Measurements from ENCODE around the gene ZNF417. TPM values are rescaled to one million over a fixed set of nuclear protein-coding genes. Genes with fewer than 3 reads are reported as not detected.
"Not testable (repeated sequence)": the region's sequence is repeated elsewhere in the genome, so short reads cannot be mapped to it uniquely, and the experiment has no call there.

Gene ZNF417
- total and polyA plus RNA-seq, 2 of the 13 experiments (the other 11 are each of a cell fraction or from before 2014, with no cell fraction given): 2.9 to 13.7 TPM

DNA sequence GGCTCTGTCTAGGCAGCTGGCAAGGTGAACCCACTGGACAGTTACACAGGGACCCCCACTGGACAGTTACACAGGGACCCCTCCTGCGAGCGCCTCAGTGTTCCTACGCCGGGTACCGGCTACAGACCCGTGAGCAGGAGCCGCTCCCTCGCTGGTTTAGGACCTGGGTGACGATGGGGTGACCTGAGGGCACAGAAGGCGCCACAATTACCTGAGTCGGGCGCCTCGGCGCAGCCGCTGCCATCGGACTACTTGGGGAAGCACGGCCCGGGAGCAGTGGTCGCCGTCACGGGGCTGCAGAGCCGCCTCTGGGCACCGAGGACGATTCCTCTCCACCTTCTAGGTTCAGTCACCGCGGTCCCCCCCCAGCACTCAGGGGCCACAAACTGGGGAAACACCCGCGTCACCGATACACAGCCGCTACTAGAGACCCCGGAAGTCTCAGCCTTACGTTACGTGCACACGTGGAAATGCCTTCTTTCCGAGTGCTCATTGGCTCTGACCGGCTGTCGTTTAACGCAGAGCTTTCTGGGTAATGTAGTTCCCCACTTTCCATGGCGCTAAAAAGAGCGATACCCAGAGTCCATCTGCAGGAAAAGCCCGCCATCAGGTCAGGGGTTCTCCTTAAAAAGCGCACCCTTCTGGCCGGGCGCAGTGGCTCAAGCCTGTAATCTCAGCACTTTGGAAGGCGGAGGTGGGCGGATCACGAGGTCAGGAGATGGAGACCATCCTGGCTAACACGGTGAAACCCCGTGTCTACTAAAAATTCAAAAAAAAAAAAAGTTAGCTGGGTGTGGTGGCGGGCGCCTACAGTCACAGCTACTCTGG is at the start of gene ZNF417 (continued):
- TF ChIP-seq HCFC1 (IDR thresholded peaks at IDR 0.05; ENCODE audit: low read depth, low read length) (peak; percentile 89), KDM2A (CRISPR knock-in tag; IDR thresholded peaks at IDR 0.05; ENCODE audit: borderline replicate concordance, low read depth) (peak; percentile 58), TOPORS (CRISPR knock-in tag; IDR thresholded peaks at IDR 0.05) (peak; percentile 56; the same call in 1 of the 2 replicates), ZBTB38 (CRISPR knock-in tag; IDR thresholded peaks at IDR 0.05) (0 out of 2 replicates have a peak, but pooled peaks have one; percentile 44), ZMYM4 (CRISPR knock-in tag; IDR thresholded peaks at IDR 0.05) (peak; percentile 75; the same call in 1 of the 2 replicates), ZNF124 (CRISPR knock-in tag; IDR thresholded peaks at IDR 0.05) (0 out of 2 replicates have a peak, but pooled peaks have one; percentile 34), SIN3A (IDR thresholded peaks at IDR 0.05; ENCODE audit: borderline replicate concordance, low read depth, low read length) (peak; percentile 69; the same call in 1 of the 2 replicates), HNF1B (CRISPR knock-in tag; IDR thresholded peaks at IDR 0.05) (peak; percentile 64; the same call in 1 of the 2 replicates), KAT8 (CRISPR knock-in tag; IDR thresholded peaks at IDR 0.05) (peak; percentile 87), ZSCAN22 (CRISPR knock-in tag; IDR thresholded peaks at IDR 0.05) (peak; percentile 100), ZNF772 (CRISPR knock-in tag; IDR thresholded peaks at IDR 0.05) (peak; percentile 18; the same call in 1 of the 2 replicates), MEIS2 (CRISPR knock-in tag; IDR thresholded peaks at IDR 0.05) (0 out of 2 replicates have a peak, but pooled peaks have one; percentile 26), GATAD2A (CRISPR knock-in tag; IDR thresholded peaks at IDR 0.05) (peak; percentile 61; the same call in 1 of the 2 replicates), JUND (CRISPR knock-in tag; IDR thresholded peaks at IDR 0.05) (peak; percentile 33; the same call in 1 of the 2 replicates), ZNF143 (CRISPR knock-in tag; IDR thresholded peaks at IDR 0.05) (peak; percentile 95), STAG1 (CRISPR knock-in tag; IDR thresholded peaks at IDR 0.05) (peak; percentile 52), MYPOP (CRISPR knock-in tag; IDR thresholded peaks at IDR 0.05) (peak; percentile 82), NONO (CRISPR knock-in tag; conservative IDR thresholded peaks at IDR 0.05) (peak; percentile 58; the same call in 1 of the 2 replicates), MAZ (CRISPR knock-in tag; IDR thresholded peaks at IDR 0.05; ENCODE audit: low read depth) (peak; percentile 21; the same call in 1 of the 2 replicates), ZNF687 (CRISPR knock-in tag; IDR thresholded peaks at IDR 0.05) (peak; percentile 66)
- TF ChIP-seq NONO (IDR thresholded peaks at IDR 0.05); MAZ (IDR thresholded peaks at IDR 0.05; ENCODE audit: borderline replicate concordance, low read depth, low read length): not testable (repeated sequence)

Measured in HepG2 (cell line).